RWPE2 (cell line): ENCODE measurements around the gene CDC14A.
"Not testable (repeated sequence)": the region's sequence is repeated elsewhere in the genome, so short reads cannot be mapped to it uniquely, and the experiment has no call there.

Experiments used
- ATAC-seq: fragments of 200-7000 bp; cut with Tn5 transposase; 3 replicates; pipeline ENCODE4 v1.9.1; 2021; ENCODE audit warnings: low read depth
- DNase-seq: peaks from one replicate; pipeline ENCODE4 v3.0.0-alpha.2; 2020; ENCODE audit warnings: low spot score
- H3K27ac ChIP-seq: fragments of 450-650 bp; 2 replicates; pipeline ENCODE4 v1.5.1; 2017; ENCODE audit warnings: mild to moderate bottlenecking; ENCODE audit not compliant: poor library complexity, severe bottlenecking
- H3K27me3 ChIP-seq: fragments of 250-450 bp; sonication (Bioruptor Pico); 2 replicates; pipeline ENCODE4 v1.5.1; 2021; ENCODE audit warnings: mild to moderate bottlenecking, moderate library complexity; ENCODE audit not compliant: insufficient read depth, poor library complexity, severe bottlenecking
- H3K36me3 ChIP-seq: fragments of 250-450 bp; sonication (Bioruptor Pico); 2 replicates; pipeline ENCODE4 v1.5.1; 2020; ENCODE audit warnings: low read depth, mild to moderate bottlenecking, moderate library complexity
- H3K4me1 ChIP-seq: fragments of 250-450 bp; sonication (Bioruptor Pico); 2 replicates; pipeline ENCODE4 v1.5.1; 2021; ENCODE audit warnings: mild to moderate bottlenecking, moderate library complexity; ENCODE audit not compliant: insufficient read depth, poor library complexity, severe bottlenecking
- H3K4me3 ChIP-seq: fragments of 250-450 bp; sonication (Bioruptor Pico); 2 replicates; pipeline ENCODE4 v1.5.1; 2021; ENCODE audit warnings: mild to moderate bottlenecking, moderate library complexity; ENCODE audit not compliant: severe bottlenecking
- H3K9me3 ChIP-seq: fragments of 250-450 bp; sonication (Bioruptor Pico); 2 replicates; pipeline ENCODE4 v1.5.1; 2021; ENCODE audit warnings: mild to moderate bottlenecking, moderate library complexity; ENCODE audit not compliant: severe bottlenecking
- TF ChIP-seq, protein P1 (sequence below): fragments of 450-650 bp; IDR thresholded peaks from one replicate; pipeline ENCODE4 v1.5.1; 2017; ENCODE audit warnings: mild to moderate bottlenecking, moderate library complexity; ENCODE audit not compliant: poor library complexity, severe bottlenecking

Gene CDC14A

GRCh38 chr1:100376890-100377289, 24.6 kb downstream of the CDC14A start:
- H3K27ac ChIP-seq, result not testable (repeated sequence)

GRCh38 chr1:100377590-100378361, 25.5 kb downstream of the CDC14A start:
- H3K27me3 ChIP-seq, result no peaks in the 10 kb centered on the region
- no peak overlapping the region for H3K27ac ChIP-seq
- H3K4me3 ChIP-seq, result no peak overlapping the region
- H3K4me1 ChIP-seq, result no peaks in the 10 kb centered on the region
- H3K36me3 ChIP-seq, result no peaks in the 10 kb centered on the region
- H3K9me3 ChIP-seq, result no peaks in the 10 kb centered on the region
- DNase-seq, result no peak
- ATAC-seq, result no peak
- TF ChIP-seq, protein P1, sequence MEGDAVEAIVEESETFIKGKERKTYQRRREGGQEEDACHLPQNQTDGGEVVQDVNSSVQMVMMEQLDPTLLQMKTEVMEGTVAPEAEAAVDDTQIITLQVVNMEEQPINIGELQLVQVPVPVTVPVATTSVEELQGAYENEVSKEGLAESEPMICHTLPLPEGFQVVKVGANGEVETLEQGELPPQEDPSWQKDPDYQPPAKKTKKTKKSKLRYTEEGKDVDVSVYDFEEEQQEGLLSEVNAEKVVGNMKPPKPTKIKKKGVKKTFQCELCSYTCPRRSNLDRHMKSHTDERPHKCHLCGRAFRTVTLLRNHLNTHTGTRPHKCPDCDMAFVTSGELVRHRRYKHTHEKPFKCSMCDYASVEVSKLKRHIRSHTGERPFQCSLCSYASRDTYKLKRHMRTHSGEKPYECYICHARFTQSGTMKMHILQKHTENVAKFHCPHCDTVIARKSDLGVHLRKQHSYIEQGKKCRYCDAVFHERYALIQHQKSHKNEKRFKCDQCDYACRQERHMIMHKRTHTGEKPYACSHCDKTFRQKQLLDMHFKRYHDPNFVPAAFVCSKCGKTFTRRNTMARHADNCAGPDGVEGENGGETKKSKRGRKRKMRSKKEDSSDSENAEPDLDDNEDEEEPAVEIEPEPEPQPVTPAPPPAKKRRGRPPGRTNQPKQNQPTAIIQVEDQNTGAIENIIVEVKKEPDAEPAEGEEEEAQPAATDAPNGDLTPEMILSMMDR, result no peak

More at GRCh38 chr1:100376890-100377289, 24.6 kb downstream of the CDC14A start:
- H3K36me3 ChIP-seq, H3K27me3 ChIP-seq, H3K4me1 ChIP-seq, H3K4me3 ChIP-seq, H3K9me3 ChIP-seq, ATAC-seq, DNase-seq: not testable (repeated sequence)

GRCh38 chr1:100378956-100379355, 26.6 kb downstream of the CDC14A start:
- Histone ChIP-seq H3K4me1 (no peaks in the 10 kb centered on the region), H3K27me3 (no peaks in the 10 kb centered on the region), H3K36me3 (no peaks in the 10 kb centered on the region), H3K27ac (no peak overlapping the region), H3K9me3 (no peaks in the 10 kb centered on the region), H3K4me3 (no peak overlapping the region)
- DNase-seq, result no peak
- ATAC-seq, result no peak
- TF ChIP-seq, protein P1, result no peak

DNA sequence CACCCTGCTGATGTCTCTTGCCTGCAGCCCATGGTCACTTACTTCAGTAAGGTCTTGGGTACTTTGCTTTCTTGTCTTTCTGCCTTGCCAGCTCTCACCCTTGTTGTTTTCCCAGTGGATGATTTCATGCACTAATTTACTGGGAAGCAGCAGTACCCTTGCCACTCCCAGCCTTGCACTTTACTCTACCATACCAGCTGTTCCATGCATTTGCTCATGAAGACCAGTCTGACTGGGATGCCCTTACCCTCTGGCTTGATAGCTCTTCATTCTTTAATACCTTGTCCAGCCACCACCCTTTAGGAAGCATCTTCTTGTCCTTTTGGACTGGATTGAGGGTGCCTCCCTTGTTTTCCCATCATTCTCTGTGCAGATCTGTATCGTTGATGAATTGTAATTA, 28.3 kb downstream of the CDC14A start:
- TF ChIP-seq, protein P1, result no peak
- H3K36me3 ChIP-seq, result no peaks in the 10 kb centered on the region
- no peak overlapping the region for H3K4me3 ChIP-seq
- H3K4me1 ChIP-seq, result no peaks in the 10 kb centered on the region
- H3K27me3 ChIP-seq, result no peaks in the 10 kb centered on the region
- ATAC-seq (no peak), DNase-seq (no peak)
- H3K9me3 ChIP-seq, result no peaks in the 10 kb centered on the region
- no peak overlapping the region for H3K27ac ChIP-seq

GRCh38 chr1:100382657-100383056, 30.4 kb downstream of the CDC14A start:
- Histone ChIP-seq H3K36me3 (no peaks in the 10 kb centered on the region), H3K4me1 (no peaks in the 10 kb centered on the region), H3K27me3 (no peaks in the 10 kb centered on the region), H3K9me3 (no peaks in the 10 kb centered on the region), H3K4me3 (no peak overlapping the region), H3K27ac (no peak overlapping the region)
- DNase-seq, result no peak
- no peak for ATAC-seq
- TF ChIP-seq, protein P1, result no peak
